Stimulated activated CD8-positive, alpha-beta memory T cell treated with anti-CD3 and anti-CD28 coated beads, Interleukin-4, amount 100 ng/mL, for 1 hour (primary cell): ENCODE results near the gene ARMH3.

Experiments used
- DNase-seq, 2 donors: peaks; one replicate each; pipeline ENCODE4 v3.0.0-alpha.2; 2020; ENCODE audit warnings: low read depth in 2 of 2, low spot score in 1 of 2

Gene ARMH3

GRCh38 chr10:101858723-101859500 is 197.1 kb downstream of the ARMH3 start:
- DNase-seq: no peak

GRCh38 chr10:101857802-101858476 is 198.0 kb downstream of the ARMH3 start:
- DNase-seq: no peak

- DNase-seq: no peak
These were observed 199.3 kb downstream of the ARMH3 start for GRCh38 chr10:101856626-101857025.

- no peak for DNase-seq
These were observed 204.4 kb downstream of the ARMH3 start for GRCh38 chr10:101851411-101852116.

GRCh38 chr10:101850749-101851148 is 205.2 kb downstream of the ARMH3 start:
- no peak for DNase-seq

GRCh38 chr10:101848894-101849351 is 207.1 kb downstream of the ARMH3 start:
- no peak for DNase-seq

- no peak for DNase-seq
These were observed 207.6 kb downstream of the ARMH3 start for GRCh38 chr10:101848408-101848807.

- no peak for DNase-seq
These were observed 210.1 kb downstream of the ARMH3 start for GRCh38 chr10:101845893-101846292.

DNA sequence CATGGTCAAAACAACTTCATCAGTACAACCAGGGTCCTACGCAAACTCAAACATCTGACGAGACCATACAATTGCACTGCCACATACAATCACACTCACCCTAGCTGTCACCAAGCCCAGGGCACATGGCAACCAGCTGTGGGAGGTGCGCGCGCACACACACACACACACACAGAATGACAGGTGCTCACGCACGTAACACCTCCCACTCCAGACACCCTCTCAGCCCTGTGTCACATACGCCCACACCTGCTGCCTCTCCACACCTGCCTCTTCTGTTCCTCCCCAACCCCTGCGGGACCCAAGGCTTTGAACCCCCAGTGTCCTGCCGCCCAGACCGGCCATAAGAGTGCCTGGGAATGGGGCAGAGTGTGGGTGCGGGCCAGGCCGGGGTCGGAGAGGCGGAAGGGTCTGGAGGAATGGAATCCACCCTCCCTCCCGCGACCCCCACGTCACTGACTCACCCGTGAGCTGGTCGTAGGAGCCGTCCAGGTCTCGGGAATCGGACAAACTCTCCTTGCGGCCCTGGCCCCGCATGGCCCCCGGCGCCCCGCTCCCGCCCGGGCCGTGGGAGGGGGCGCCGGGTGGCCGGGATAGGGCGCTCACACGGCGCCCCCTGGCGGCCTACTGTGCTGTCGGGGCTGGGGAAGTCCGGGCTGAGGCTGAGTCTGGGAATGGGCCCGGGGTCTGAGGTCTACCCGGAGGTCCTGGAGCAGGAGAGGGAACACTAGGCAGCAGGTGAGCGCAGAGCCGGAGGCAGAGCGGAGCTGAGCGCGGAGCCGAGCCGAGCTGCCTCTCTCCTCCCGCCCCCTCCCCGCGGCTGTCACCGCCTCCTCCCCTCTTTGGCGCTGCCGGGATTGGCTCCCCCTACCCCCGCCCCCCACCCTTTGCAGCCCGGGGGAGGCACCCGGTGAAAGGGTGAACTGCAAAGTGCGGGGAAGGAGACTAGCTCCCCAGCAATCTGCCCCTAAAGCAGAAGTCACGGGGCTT is 212.6 kb downstream of the ARMH3 start, which contains the start of gene KCNIP2:
TSS of gene KCNIP2 (minus strand) at position 769 of the 990 bp plus-strand sequence. CDS start at position 537, 232 bp downstream.
- no peak for DNase-seq

- DNase-seq: no peak
These were observed 214.1 kb downstream of the ARMH3 start for GRCh38 chr10:101841826-101842225.

- DNase-seq: peak in 1 of 2 donors; percentile 52
These were observed 215.1 kb downstream of the ARMH3 start for GRCh38 chr10:101840741-101841453.

GRCh38 chr10:101840102-101840684 is 215.8 kb downstream of the ARMH3 start:
- DNase-seq: no peak

- DNase-seq: peak in 1 of 2 donors; percentile 37
These were observed 216.4 kb downstream of the ARMH3 start for GRCh38 chr10:101839416-101840063.

- DNase-seq: no peak
These were observed 217.0 kb downstream of the ARMH3 start for GRCh38 chr10:101839002-101839401.

DNA sequence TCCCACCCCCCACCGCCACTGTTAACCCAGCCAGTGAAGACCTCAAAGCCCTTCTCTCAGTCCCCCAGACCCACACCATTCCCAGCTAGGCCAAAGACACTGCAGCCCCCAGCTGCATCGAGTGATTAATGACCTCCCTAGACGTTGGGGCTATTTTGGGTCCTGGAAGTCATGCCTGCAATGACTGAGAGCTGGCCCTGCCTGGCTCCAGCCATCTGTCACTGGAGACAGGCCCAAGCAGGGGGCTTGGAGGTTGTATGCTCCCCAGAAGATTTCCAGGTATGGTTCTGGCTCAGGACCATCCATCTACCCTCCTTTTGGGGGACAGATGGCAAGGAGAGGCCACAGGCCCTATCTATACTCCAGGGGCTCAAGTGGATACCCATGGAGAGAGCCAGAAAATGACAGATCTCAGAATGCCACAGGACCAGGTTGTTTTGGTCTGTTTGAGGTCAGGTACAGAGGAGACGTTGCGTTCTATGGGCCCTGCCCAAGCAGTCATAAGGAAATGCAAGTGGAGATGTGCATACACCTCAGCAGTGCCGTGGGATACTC is 217.5 kb downstream of the ARMH3 start:
- DNase-seq: no peak

DNA sequence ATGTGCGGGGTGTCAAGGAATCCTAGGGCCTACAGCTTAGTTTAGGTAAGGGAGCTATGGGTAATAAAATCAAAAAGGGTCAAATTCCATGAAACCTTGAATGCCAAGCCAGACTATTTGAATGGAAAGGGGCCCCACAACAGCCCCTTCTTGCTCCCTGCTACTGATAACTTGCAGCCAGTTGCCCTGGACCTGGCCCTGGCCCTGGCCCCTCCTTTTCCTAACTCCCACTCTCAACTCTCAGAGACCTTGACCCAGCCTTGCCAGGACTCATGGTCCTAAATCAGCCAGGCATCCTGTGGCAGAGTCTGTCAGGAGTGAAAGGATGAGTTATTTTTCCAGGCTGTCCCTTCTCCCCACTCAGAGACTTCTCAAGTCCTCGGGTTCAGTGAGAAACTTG is 218.2 kb downstream of the ARMH3 start:
- DNase-seq: no peak

DNA sequence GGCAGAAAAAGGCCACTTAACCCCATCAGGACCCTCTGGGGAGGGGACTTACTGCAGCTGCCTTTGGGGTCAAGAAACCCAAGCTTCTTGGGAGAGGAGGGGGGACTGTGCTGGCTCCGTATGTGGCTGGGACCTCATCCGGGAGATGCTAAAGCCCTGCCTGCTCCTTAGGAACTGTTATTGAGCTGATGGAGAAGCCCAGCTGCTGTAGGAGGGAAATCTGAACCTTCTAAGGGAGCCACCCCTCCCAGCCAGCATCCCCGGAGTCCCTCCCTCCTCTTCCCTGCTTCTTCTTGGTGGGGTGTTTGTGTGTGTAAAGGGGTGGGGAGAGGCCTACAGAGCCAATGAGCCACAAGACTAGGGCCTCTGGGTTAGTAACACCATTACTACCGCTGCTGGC is 220.6 kb downstream of the ARMH3 start:
- no peak for DNase-seq

GRCh38 chr10:101834341-101834740 is 221.6 kb downstream of the ARMH3 start:
- no peak for DNase-seq

GRCh38 chr10:101833466-101833865 is 222.5 kb downstream of the ARMH3 start:
- DNase-seq: no peak
